GM18499 (cell line): ENCODE data around the gene ARFGAP1.

Source experiments
- ATAC-seq: cut with Tn5 transposase; IDR thresholded peaks from one replicate; pipeline ENCODE4 v1.9.1; 2021; ENCODE audit warnings: moderate number of reproducible peaks; ENCODE audit not compliant: insufficient read depth, unreplicated experiment

ARFGAP1 gene

DNA sequence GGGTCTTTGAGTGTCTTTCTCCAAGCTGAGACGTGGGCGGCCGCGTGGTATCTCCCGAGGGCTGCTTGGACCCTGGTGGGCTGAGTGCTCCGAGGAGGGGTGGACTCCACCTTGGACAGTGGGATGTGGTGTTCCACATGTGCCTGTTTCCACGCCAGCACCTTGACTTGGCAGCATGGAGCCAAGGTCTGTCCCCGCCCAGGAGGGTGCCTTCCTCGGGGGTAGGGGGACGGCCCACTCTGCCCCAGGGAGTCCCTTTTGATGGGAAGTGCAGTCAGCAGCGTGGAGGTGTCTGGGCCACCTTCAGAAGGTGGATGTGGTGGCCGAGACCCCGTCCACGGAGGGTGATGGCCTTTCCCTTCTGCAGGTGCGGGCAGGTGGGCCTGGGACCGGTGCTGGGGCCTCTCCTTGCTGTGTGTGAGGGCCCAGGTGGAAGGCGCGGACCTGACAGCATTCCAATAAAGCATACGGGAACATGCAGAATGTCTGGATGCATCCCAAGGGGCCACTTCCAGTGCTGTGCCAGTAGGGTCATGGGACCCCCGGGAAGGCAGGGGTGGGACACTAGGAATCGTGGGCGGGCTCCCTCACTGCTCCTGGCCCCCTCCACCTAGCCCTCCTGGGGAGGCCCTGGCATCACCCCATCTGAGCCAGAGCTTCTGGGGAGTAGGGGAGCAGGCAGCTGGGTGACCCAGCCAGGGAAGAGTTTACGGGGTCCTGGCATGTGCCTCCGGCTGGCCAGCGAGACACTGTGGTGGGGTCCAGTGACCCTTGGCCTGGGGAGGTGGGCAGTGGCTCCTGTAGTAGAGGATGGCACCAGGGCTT lies 16.9 kb downstream of the ARFGAP1 start:
- ATAC-seq, result no peak

DNA sequence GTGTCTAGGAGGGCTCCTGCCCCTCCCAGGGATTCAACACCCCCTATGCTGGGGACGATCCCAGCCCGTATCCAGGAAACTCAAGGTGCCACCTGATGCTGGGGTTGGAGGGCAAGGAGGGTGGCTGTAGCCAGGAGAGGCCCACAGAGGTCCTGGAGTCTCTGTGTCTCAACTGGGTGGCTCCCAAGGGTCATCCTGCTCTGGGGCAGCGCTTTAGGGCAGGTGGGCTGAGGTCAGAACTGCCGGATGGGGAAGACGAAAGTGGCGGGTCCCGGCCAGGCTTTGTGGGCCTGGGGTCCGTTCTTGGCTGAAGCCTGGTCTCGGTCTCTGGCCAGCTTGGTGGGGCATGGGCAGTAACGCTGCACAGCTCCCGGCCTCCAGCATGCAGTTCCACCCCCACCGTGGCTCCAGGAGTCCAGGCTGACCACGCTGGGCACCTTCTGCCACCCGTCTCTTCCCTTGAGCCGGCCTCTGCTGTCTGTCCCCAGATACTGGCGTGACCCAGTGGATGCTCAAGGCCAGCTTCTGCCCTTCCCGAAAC lies 17.6 kb downstream of the ARFGAP1 start:
- ATAC-seq, result no peak

- no peak for ATAC-seq
Measured at GRCh38 chr20:63290677-63291472, 18.3 kb downstream of the ARFGAP1 start.

- ATAC-seq, result no peak
Measured at GRCh38 chr20:63291811-63292210, 19.2 kb downstream of the ARFGAP1 start.

GRCh38 chr20:63292292-63292701 lies 19.7 kb downstream of the ARFGAP1 start:
- no peak for ATAC-seq

DNA sequence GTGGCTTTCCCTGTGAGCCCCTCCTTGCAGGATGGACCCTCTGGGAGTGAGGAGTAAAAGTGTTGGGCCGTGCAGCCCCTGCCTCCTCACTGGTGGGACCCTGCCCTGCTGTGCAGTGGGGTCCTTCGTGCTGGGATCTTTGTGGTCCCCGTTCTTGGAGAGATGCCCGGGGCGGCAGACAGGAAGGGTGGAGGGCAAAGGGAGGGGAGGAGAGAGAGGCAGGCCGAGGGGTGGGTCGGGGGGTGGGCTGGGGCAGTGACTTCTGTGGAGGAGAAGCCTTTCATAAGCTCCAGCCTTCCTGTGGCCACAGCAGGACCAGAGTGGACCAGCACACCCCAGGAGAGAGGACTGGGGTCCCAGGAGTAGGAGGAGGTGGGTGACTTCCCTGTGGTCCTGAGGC lies 20.3 kb downstream of the ARFGAP1 start, which contains the start of gene COL20A1:
Gene COL20A1 (plus strand): TSS at position 283 of the 400 bp plus-strand sequence. CDS start 1,922 bp downstream, outside the sequence.
- no peak for ATAC-seq

- no peak for ATAC-seq
Measured at GRCh38 chr20:63293456-63293855, 20.8 kb downstream of the ARFGAP1 start.

GRCh38 chr20:63293871-63294535 lies 21.4 kb downstream of the ARFGAP1 start:
- no peak for ATAC-seq

- ATAC-seq, result no peak
Measured at GRCh38 chr20:63294536-63294900, 21.9 kb downstream of the ARFGAP1 start.

GRCh38 chr20:63295018-63295417 lies 22.4 kb downstream of the ARFGAP1 start:
- ATAC-seq, result no peak

GRCh38 chr20:63295422-63295821 lies 22.8 kb downstream of the ARFGAP1 start:
- ATAC-seq, result no peak

GRCh38 chr20:63295846-63296245 lies 23.2 kb downstream of the ARFGAP1 start:
- no peak for ATAC-seq

DNA sequence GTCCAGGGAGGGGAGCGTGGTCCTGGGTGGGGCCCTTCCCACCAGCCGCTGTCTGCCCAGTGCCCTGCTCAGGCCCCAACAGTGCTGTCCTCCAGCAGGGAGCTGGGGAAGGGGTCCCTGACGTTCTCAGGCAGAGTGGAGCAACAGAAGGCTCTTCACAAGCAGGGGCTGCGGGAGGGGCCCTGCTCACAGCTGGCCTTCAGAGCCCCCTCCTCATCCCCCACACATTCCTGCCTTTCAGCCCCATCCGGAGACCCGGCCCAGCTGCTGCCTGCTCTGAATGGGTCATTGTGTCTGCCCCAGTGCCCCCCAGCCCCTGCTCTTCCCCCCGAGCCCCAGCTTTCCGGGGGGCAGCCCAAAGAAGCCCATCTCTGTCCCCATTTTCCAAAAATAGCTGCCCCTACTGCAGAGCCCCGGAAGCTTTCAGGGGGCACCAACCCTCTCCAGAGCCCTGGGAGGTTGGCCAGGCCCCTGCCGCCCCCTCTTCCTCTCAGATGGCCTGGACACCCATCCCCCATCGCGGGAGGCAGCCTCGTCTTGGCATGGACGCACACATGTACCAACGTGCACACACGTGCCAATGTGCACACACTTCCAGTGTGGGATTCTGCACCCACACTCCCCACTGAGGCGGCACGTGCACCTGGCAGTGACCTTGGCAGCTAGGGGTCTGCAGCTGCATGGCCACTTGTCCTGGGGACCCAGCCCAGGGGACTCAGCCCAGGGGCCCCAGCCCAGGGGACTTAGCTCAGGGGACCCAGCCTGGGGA lies 24.1 kb downstream of the ARFGAP1 start:
- no peak for ATAC-seq

DNA sequence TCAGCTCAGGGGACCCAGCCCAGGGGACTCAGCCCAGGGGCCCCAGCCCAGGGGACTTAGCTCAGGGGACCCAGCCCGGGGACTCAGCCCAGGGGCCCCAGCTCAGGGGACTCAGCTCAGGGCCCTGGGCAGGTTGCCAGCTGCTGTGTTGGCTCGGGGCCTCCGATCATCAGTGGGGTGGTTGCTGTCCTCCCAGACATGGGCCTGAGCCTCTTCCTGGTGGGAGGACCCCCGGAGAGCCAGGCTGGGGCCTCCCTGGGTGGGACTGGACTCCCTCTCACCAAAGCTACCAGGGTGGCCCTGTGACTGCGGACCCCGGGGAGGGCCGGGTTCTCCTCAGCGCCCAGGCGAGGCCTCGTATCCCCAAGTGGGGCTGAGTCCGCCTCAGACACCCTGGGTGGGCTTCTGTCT lies 24.8 kb downstream of the ARFGAP1 start:
- no peak for ATAC-seq

DNA sequence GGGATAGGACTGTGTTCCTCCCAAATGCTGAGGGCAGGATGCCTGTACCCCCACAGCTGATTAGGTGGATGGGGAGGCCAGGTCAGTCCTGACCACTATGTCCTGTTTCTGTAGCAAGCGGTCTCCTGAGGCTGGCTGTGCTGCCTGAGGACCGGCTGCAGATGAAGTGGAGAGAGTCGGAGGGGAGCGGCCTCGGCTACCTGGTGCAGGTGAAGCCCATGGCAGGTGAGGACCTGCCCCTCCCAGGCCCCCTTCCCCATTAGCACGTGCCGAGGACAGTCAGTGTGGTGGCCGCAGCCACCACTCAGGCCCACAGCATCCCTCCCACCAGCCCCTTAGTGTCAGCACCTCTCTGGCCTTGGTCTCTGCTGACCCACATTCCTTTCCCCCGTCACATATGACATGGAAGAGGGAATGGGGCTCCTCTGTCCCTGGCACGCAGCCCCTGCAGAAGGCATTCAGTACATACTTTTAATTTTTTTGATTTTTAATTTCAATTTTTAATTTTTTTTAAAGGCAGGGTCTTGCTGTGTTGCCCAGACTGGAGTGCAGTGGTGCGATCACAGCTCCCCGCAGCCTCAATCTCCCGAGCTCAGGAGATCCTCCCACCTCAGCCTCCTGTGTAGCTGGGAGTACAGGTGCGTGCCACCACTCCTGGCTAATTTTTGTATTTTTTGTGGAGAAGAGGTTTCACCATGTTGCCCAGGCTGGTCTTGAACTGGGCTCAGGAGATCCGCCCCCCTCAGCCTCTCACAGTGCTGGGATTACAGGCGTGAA lies 25.4 kb downstream of the ARFGAP1 start:
- ATAC-seq, result no peak

DNA sequence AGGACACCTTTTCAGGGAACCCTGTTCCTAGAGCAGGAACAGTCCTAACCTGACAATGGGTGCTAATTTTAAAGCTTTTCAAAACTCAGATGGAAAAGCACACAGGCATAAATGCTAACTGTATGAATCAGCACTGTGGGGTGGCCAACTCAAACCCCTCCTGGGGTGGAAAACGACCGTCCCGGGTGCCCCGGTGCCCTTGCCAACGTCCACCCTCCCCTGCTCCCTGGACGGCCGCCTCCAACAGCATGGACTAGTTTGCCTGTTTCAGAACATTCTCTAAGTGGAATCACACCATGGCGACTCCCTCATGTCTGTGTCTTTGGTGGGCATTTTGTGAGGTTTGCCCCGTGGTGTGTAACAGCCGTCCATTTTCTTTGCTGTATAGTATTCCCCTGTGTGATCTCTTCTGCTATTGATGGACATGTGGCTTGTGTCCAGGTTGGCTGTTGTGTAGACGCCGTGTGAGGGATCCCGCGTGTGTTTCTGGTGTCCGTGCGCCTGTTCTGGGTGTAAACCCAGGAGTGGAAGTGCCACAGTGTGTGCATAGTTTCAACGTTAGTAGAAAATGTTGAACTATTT lies 26.2 kb downstream of the ARFGAP1 start:
- ATAC-seq, result no peak

- ATAC-seq, result no peak
Measured at GRCh38 chr20:63301671-63302070, 29.1 kb downstream of the ARFGAP1 start.

DNA sequence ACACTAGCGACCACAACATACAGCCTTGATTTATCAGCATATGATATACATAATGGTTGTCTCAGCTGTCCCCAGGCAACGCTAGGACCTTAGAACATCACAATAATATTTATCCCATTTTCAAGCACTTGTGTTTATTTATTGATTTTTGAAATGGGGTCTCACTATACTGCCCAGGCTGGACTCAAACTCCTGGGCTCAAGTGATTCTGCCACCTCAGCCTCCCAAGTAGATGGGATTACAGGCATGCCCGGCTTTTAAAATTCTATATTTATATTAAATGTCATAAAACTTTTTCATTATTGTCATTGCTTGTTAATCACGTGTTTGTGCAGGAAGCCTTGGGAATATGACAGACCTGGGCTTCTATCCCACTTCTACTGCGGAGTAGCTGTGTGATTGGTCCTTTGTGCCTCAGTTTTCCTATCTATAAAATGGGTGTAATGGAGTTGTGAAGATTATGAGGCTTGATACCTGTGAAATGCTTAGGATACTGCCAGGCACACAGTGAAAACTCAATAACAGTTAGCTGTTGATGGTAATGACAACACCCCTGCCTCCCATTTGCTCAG lies 30.6 kb downstream of the ARFGAP1 start:
- ATAC-seq, result no peak
